SHP77 treated with DMSO at 0.1 percent for 48 hours (cell line): ENCODE measurements around the gene EHF.

Experiments
- DNase-seq: peaks from one replicate; lab custom pipeline; 2025; lab: John Stamatoyannopoulos, UW

The EHF gene

DNA sequence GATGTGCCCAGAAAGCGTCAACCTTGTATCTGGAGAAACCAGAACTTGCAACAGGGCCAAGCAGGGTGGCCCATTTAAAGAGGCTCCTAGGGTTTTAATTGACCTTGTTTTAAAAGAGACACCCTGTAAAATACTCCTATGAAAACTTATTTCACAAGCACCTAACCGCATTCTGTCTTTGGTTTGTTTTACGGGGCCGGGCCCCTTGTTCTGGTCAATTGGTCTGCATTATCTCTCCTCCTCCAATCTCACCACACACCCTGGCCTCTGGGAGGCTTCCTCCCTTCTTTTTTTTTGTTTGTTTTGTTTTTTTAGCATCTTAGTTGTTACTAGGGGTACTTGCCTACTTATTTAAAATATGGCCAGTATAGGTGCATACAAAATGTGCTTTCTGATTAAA, 4.7 kb downstream of the EHF start:
- DNase-seq, result no peak

GRCh38 chr11:34626393-34626792, 5.5 kb downstream of the EHF start:
- no peak for DNase-seq

- DNase-seq, result no peak
Measured at GRCh38 chr11:34627197-34627596, 6.3 kb downstream of the EHF start.

DNA sequence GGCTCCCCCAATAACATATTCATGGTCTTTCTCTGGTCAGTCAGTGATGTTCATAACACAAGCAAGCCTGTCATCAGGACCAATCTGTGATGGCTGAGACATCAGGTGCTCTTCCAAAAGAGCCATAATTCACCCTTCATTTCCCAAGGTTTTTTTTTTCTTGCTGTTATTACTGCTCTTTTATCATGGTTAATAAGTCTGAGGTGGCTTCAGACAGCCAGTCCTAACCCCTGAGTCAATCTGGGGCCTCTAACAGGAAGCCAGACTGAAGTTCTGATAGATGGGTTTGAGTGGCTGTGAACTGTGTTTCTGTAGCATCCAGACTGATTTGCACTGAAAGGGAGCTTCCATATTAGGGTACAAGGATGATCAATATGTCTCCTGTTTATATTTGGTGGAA, 8.8 kb downstream of the EHF start:
- no peak for DNase-seq

DNA sequence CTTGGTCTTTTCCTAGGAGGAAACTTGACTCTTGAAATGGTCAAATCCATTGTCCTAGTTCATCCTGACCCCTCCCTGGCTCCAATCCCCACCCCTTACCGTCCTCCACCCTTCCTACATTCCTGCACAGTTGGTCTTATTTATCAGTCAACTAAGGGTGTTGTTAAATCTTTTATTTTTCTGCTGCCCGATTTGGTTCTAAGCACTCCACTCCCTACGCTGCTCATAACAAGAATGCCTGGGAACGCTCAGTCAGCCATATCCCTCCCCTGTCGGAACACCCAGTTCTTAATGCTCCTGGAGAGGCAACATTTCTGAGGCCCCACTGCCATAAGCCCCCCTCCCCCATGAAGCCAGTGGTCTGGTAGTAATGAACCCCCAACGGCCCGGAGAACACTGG, 9.7 kb downstream of the EHF start:
- no peak for DNase-seq

- no peak for DNase-seq
Measured at GRCh38 chr11:34631297-34631696, 10.4 kb downstream of the EHF start.

GRCh38 chr11:34631737-34632104, 10.8 kb downstream of the EHF start:
- DNase-seq, result no peak

GRCh38 chr11:34632105-34632791, 11.4 kb downstream of the EHF start:
- no peak for DNase-seq

- DNase-seq, result no peak
Measured at GRCh38 chr11:34633640-34633989, 12.7 kb downstream of the EHF start.

- no peak for DNase-seq
Measured at GRCh38 chr11:34633990-34634693, 13.2 kb downstream of the EHF start.

DNA sequence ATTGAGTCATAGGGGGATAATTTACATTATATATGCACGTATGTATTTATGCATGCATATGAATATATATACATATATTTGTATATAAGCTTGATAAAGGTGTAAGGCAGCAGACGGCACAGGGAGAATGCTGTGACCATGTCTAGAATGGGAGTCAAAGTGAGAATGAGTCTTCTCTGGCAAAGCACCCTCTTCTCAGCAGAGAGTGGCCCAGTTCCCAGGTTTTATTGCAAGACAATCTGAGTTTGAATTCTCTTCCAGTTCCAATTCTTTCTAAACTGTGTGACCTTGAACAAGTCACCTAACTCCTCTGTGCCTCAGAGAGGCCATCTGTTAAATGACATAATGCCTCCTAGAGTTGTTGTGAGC, 13.8 kb downstream of the EHF start:
- DNase-seq, result no peak

DNA sequence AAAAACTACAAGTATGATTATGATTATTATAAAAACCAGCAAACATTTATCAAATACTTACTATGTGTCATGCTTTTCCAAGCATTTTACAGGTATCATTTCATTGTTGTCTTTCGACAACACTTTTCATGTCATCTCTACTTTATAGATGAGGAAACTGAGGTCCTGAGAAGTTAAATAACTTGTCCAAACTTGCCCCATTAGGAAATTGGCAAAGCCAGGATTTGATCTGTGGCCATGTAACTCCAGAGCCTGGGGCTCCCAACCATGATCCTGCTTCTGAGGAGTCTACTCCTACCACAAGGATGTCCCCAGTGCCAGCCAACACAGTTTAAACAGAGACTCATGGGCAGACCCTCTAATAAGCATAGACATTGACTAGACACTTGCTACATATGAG, 15.2 kb downstream of the EHF start:
- no peak for DNase-seq

DNA sequence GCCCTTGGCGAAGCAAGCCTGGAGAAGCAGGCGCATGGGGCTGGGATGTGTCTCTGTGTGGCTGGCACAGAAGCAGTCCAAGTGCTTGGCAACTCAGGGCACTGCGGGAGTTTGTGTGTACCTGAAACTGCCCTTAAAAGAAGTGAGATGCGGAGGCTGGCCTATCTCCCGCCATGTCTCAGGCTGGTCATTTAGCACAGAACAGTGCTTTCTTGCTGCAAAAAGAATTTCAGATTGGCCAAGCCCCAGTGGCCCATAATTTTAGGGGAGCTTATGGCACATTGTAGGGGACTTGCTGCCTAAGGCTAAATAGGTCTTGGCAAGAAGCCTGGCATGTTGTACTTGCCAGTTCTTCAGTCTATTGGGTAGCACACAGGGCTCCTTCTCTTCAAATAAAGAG, 16.4 kb downstream of the EHF start:
- DNase-seq, result no peak

GRCh38 chr11:34638897-34639296, 18.0 kb downstream of the EHF start:
- DNase-seq, result no peak

GRCh38 chr11:34639545-34639944, 18.7 kb downstream of the EHF start:
- no peak for DNase-seq

- no peak for DNase-seq
Measured at GRCh38 chr11:34640050-34640923, 19.4 kb downstream of the EHF start.

DNA sequence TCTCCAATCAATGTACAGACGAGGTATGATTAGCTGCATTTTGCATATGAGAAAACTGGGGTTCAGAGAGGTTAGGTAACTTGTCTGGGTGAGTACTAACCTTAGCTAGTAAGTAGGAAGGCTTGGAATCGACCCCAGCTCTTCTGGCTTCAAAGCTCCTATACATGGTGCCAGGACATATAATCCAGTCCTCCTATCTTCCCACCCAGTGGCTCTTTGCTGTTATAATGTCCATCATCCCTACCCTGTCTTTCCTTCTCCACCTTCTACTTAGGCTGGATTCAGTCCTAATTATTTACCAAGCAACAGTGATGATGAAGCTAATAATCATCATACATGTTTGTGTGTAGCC, 20.0 kb downstream of the EHF start:
- no peak for DNase-seq

- no peak for DNase-seq
Measured at GRCh38 chr11:34641456-34641855, 20.6 kb downstream of the EHF start.

- no peak for DNase-seq
Measured at GRCh38 chr11:34642001-34642554, 21.2 kb downstream of the EHF start.

DNA sequence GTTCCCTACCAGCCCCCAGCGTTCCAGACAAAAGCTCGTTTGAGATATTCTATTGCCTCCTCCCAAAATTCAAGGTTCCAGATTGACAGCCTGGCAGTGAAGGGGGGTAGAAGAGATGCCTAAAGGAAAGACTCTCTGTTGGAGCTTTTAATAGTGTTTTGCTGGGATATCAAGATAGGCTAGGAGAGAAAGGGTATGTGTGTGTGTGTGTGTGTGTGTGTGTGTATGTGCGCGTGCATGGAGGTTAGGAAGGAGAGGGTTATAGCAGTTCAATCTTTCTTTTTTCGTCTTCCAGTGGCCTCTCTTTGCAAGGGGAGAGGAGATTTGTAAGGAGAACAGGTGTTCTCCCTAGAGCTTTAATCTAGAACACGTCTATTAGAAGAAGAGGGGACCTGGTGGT, 22.0 kb downstream of the EHF start:
- no peak for DNase-seq

DNA sequence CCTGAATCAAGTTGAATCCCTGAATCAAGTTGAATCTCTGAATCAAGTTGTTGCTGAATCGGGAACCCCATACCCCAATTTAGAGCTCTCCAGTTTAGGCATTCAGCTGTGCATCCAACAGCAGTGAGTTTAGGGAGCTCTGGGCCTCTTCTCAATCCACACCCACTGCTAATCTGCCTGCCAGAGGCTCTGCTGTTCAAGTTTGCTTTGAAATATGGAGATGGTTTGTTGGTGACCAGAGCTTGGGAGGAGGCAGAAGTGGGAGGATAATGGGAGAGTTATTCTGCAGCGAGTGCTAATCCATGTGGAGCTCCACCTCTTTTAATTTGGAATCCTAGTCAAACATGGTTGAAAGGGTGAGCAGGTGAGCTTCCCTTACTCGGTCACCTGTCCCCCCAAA, 22.4 kb downstream of the EHF start:
- DNase-seq, result no peak

DNA sequence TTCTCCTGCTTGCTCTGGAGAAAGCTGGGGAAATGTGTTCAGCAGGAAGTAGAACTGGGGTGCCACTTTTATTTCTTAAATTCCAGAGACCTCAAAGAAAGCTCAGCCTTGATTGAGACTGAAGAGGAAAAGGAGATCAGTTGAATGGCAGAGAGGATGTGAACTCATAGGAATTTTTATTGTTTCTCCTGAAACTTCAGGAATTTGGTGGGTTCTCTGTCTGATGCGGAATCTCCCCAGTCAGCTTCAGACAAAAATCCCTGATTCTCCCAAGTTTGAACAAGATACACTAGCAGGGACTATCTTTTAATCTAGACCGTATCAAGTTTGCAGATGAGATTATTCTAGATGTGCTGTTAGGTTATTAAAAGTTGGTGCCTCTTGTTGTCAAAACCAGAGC, 23.0 kb downstream of the EHF start:
- no peak for DNase-seq
